ENCODE data around the gene ASXL2.

DNA sequence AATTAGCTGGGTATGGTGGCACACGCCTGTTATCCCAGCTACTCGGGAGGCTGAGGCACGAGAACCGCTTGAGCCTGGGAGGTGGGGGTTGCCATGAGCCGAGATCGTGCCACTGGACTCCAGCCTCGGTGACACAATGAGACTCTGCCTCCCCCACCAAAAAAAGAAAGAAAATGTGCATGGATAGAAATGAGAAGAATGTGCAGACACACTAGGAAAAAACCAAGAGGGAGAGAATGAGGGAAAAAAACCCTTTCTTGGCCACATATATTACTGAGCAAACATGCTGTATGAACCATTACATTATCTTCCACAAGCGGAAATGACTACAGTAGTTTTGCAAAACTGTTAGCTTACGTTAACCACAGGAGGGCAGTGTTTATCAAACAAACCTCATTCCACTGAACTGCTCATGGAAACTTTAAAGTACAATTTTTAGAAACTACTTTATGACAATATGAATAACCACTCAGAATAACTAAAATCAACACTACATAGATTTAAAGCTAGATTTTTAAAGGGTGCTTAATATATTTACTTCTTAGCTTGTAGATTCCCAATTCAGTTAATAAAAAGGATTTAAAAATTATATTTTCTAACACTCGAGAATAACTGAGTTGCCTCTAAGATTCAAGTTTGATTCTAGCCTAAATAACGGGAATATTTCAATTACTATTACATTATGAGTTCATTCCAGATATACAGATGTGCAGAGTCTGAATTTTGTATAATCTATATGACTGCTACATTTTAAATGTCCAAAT is 26.4 kb downstream of the ASXL2 start:
- TF ChIP-seq, protein P1, sequence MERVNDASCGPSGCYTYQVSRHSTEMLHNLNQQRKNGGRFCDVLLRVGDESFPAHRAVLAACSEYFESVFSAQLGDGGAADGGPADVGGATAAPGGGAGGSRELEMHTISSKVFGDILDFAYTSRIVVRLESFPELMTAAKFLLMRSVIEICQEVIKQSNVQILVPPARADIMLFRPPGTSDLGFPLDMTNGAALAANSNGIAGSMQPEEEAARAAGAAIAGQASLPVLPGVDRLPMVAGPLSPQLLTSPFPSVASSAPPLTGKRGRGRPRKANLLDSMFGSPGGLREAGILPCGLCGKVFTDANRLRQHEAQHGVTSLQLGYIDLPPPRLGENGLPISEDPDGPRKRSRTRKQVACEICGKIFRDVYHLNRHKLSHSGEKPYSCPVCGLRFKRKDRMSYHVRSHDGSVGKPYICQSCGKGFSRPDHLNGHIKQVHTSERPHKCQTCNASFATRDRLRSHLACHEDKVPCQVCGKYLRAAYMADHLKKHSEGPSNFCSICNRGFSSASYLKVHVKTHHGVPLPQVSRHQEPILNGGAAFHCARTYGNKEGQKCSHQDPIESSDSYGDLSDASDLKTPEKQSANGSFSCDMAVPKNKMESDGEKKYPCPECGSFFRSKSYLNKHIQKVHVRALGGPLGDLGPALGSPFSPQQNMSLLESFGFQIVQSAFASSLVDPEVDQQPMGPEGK (CRISPR knock-in tag; IDR thresholded peaks at IDR 0.05; ENCODE audit: borderline replicate concordance): no peak
- TF ChIP-seq, protein P2, sequence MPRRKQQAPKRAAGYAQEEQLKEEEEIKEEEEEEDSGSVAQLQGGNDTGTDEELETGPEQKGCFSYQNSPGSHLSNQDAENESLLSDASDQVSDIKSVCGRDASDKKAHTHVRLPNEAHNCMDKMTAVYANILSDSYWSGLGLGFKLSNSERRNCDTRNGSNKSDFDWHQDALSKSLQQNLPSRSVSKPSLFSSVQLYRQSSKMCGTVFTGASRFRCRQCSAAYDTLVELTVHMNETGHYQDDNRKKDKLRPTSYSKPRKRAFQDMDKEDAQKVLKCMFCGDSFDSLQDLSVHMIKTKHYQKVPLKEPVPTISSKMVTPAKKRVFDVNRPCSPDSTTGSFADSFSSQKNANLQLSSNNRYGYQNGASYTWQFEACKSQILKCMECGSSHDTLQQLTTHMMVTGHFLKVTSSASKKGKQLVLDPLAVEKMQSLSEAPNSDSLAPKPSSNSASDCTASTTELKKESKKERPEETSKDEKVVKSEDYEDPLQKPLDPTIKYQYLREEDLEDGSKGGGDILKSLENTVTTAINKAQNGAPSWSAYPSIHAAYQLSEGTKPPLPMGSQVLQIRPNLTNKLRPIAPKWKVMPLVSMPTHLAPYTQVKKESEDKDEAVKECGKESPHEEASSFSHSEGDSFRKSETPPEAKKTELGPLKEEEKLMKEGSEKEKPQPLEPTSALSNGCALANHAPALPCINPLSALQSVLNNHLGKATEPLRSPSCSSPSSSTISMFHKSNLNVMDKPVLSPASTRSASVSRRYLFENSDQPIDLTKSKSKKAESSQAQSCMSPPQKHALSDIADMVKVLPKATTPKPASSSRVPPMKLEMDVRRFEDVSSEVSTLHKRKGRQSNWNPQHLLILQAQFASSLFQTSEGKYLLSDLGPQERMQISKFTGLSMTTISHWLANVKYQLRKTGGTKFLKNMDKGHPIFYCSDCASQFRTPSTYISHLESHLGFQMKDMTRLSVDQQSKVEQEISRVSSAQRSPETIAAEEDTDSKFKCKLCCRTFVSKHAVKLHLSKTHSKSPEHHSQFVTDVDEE (CRISPR knock-in tag; IDR thresholded peaks at IDR 0.05): no peak
- TF ChIP-seq GLIS3 (CRISPR knock-in tag; IDR thresholded peaks at IDR 0.05): no peak
- TF ChIP-seq, protein P3, sequence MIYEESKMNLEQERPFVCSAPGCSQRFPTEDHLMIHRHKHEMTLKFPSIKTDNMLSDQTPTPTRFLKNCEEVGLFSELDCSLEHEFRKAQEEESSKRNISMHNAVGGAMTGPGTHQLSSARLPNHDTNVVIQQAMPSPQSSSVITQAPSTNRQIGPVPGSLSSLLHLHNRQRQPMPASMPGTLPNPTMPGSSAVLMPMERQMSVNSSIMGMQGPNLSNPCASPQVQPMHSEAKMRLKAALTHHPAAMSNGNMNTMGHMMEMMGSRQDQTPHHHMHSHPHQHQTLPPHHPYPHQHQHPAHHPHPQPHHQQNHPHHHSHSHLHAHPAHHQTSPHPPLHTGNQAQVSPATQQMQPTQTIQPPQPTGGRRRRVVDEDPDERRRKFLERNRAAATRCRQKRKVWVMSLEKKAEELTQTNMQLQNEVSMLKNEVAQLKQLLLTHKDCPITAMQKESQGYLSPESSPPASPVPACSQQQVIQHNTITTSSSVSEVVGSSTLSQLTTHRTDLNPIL (CRISPR knock-in tag; IDR thresholded peaks at IDR 0.05; ENCODE audit: low read depth): no peak
- TF ChIP-seq ZFP3 (CRISPR knock-in tag; IDR thresholded peaks at IDR 0.05): no peak
- no peak for TF ChIP-seq ZFP30 (CRISPR knock-in tag; IDR thresholded peaks at IDR 0.05)
- TF ChIP-seq ZC3H10 (CRISPR knock-in tag; IDR thresholded peaks at IDR 0.05): no peak
- no peak for TF ChIP-seq TOX (CRISPR knock-in tag; IDR thresholded peaks at IDR 0.05; ENCODE audit: borderline replicate concordance)
- TF ChIP-seq ESRRG (CRISPR knock-in tag; IDR thresholded peaks at IDR 0.05): no peak
- TF ChIP-seq RARB (CRISPR knock-in tag; IDR thresholded peaks at IDR 0.05): no peak
- TF ChIP-seq CSDC2 (CRISPR knock-in tag; IDR thresholded peaks at IDR 0.05): no peak
- no peak for TF ChIP-seq ISL1 (CRISPR knock-in tag; IDR thresholded peaks at IDR 0.05)

All from SK-N-SH treated with all-trans-retinoic acid at 6 μM for 48 hours (cell line).